ENCODE results near the gene LRIG1. TPM values are rescaled to one million over a fixed set of nuclear protein-coding genes. Genes with fewer than 3 reads are reported as not detected.
A peak's percentile ranks its signal among the peaks of the same experiment; 100 is the strongest.

Gene LRIG1
- total and polyA plus RNA-seq, 2 experiments from 2014 or later, result 8.2 to 13.3 TPM

DNA sequence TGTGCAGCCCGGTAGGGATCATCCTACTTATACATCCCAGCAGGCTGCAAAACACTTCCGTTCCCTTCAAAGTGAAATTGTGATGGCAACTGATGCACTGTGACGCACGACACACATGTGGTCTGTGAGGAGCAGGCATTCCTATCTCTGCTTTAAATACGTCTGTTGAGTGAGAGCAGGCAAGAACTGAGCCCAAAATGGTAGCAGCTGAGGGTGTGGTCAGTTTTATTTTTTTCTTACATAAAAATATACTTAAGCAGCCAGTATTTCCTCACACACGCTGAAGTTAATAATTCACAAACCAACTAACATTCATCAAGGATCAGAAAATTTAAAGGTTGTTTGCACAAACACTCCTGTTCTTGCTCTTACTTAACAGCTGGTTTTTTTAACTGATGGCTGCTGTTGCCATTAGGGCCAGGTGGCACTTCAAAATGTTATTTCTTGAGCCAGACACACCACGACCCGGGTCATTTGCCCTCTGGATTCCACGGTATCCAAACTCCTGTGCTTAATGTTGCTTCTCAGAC lies 23.9 kb downstream of the LRIG1 start:
- Histone ChIP-seq H3K4me2 (no peak overlapping the region), H2AFZ (no peak overlapping the region), H3K4me3 (no peak overlapping the region), H3K27me3 (no peaks in the 10 kb centered on the region), H3K4me1 (ENCODE audit: insufficient read depth) (peaks cover 61% of the 10 kb centered on the region), H3K79me2 (peaks cover 48% of the 10 kb centered on the region), H3K27ac (peak overlapping the region; percentile 46), H3K36me3 (replicated peaks; ENCODE audit: insufficient read depth, low read depth) (no peaks in the 10 kb centered on the region), H3K9me2 (replicated peaks; ENCODE audit: insufficient read depth) (no peaks in the 10 kb centered on the region), H3K9me3 (ENCODE audit: low read depth) (no peaks in the 10 kb centered on the region), H4K20me1 (ENCODE audit: insufficient read depth, poor library complexity, severe bottlenecking) (no peaks in the 10 kb centered on the region)
- DNase-seq (ENCODE audit: low spot score), result no peak
- WGBS (ENCODE audit: low lambda C conversion rate, missing lambda C conversion rate), result 66% methylated on average over 9 of the region's 9 CpGs
- TF ChIP-seq EZH2phosphoT487 (IDR thresholded peaks at IDR 0.05; ENCODE audit: low read depth, severe bottlenecking, unreplicated experiment), result no peak
- no peak for TF ChIP-seq EZH2 (IDR thresholded peaks at IDR 0.05; ENCODE audit: borderline replicate concordance)
- TF ChIP-seq, protein P1, sequence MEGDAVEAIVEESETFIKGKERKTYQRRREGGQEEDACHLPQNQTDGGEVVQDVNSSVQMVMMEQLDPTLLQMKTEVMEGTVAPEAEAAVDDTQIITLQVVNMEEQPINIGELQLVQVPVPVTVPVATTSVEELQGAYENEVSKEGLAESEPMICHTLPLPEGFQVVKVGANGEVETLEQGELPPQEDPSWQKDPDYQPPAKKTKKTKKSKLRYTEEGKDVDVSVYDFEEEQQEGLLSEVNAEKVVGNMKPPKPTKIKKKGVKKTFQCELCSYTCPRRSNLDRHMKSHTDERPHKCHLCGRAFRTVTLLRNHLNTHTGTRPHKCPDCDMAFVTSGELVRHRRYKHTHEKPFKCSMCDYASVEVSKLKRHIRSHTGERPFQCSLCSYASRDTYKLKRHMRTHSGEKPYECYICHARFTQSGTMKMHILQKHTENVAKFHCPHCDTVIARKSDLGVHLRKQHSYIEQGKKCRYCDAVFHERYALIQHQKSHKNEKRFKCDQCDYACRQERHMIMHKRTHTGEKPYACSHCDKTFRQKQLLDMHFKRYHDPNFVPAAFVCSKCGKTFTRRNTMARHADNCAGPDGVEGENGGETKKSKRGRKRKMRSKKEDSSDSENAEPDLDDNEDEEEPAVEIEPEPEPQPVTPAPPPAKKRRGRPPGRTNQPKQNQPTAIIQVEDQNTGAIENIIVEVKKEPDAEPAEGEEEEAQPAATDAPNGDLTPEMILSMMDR (IDR thresholded peaks at IDR 0.05; ENCODE audit: poor library complexity), result no peak

DNA sequence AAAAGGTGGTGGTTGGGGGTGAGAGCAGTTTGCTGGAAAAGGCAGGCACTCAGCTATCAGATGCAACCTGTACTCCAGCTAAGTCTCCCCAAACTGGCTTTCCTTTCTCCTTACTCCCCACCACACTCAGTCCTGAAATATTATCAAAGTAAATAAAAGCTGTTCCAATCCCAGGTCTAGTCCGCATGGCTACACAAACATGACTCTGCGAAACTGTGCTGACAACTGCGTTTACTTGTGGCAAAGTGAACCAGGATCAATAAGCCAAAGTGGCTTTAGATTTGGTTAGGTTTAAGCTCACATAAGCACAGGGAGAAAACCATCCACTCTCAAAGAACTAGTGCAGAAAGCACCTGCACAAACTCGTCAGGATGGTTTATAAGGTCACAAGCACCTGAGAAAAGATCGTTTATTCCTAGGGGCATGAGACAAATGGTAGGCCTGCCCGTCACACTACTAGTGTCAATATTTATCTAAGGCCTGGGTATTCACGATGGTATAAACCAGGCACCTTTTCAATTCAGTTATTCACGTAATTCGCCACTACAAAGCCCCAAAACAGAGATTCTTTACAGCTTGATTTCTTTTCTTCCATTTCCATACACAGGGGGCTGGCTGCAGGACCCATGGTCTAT lies 25.3 kb downstream of the LRIG1 start:
- Histone ChIP-seq H3K27me3 (no peaks in the 10 kb centered on the region), H4K20me1 (ENCODE audit: insufficient read depth, poor library complexity, severe bottlenecking) (no peaks in the 10 kb centered on the region), H3K4me3 (no peak overlapping the region), H3K36me3 (replicated peaks; ENCODE audit: insufficient read depth, low read depth) (no peaks in the 10 kb centered on the region), H2AFZ (no peak overlapping the region), H3K27ac (no peak overlapping the region), H3K9me3 (ENCODE audit: low read depth) (no peaks in the 10 kb centered on the region), H3K79me2 (peaks cover 57% of the 10 kb centered on the region), H3K4me1 (ENCODE audit: insufficient read depth) (peaks cover 48% of the 10 kb centered on the region), H3K9me2 (replicated peaks; ENCODE audit: insufficient read depth) (no peaks in the 10 kb centered on the region), H3K4me2 (peak overlapping the region; percentile 9)
- 69% methylated on average over 9 of the region's 9 CpGs for WGBS (ENCODE audit: low lambda C conversion rate, missing lambda C conversion rate)
- TF ChIP-seq EZH2phosphoT487 (IDR thresholded peaks at IDR 0.05; ENCODE audit: low read depth, severe bottlenecking, unreplicated experiment), result no peak
- TF ChIP-seq, protein P1 (IDR thresholded peaks at IDR 0.05; ENCODE audit: poor library complexity), result no peak
- no peak for TF ChIP-seq EZH2 (IDR thresholded peaks at IDR 0.05; ENCODE audit: borderline replicate concordance)
- DNase-seq (ENCODE audit: low spot score), result no peak

DNA sequence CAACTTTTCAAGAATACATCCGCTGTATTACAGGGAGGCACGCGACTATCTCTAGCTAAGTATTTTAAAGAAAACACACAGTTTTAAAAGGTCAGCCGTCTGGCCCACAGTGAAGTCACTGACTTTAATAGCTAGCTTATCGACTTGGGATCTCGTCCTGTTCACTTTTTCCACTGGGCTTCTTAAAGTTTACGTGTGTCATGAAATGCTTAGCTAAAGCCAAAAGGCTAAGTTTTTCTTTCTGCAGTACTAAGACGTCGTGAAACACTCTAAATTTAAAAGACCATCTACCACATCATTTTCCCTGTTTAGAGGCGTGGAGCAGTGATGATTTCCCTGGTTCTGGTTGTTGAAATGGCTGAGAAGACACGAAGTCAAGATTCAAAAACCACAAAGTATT lies 27.1 kb downstream of the LRIG1 start:
- H3K9me3 ChIP-seq (ENCODE audit: low read depth), result no peaks in the 10 kb centered on the region
- H3K4me1 ChIP-seq (ENCODE audit: insufficient read depth), result peaks cover 40% of the 10 kb centered on the region
- H3K27me3 ChIP-seq, result no peaks in the 10 kb centered on the region
- WGBS (ENCODE audit: low lambda C conversion rate, missing lambda C conversion rate), result 39% methylated on average over 11 of the region's 11 CpGs
- H3K4me2 ChIP-seq, result peak overlapping the region; percentile 20
- peak overlapping the region; percentile 56 for H3K27ac ChIP-seq
- no peak overlapping the region for H3K4me3 ChIP-seq
- H2AFZ ChIP-seq, result no peak overlapping the region
- H3K9me2 ChIP-seq (replicated peaks; ENCODE audit: insufficient read depth), result no peaks in the 10 kb centered on the region
- H3K36me3 ChIP-seq (replicated peaks; ENCODE audit: insufficient read depth, low read depth), result no peaks in the 10 kb centered on the region
- H3K79me2 ChIP-seq, result peaks cover 51% of the 10 kb centered on the region
- TF ChIP-seq EZH2 (IDR thresholded peaks at IDR 0.05; ENCODE audit: borderline replicate concordance), result no peak
- TF ChIP-seq EZH2phosphoT487 (IDR thresholded peaks at IDR 0.05; ENCODE audit: low read depth, severe bottlenecking, unreplicated experiment), result no peak
- TF ChIP-seq, protein P1 (IDR thresholded peaks at IDR 0.05; ENCODE audit: poor library complexity), result no peak
- H4K20me1 ChIP-seq (ENCODE audit: insufficient read depth, poor library complexity, severe bottlenecking), result no peaks in the 10 kb centered on the region
- DNase-seq (ENCODE audit: low spot score), result peak; percentile 53
